ENCODE data around the gene ADAMTSL5. TPM values are rescaled to one million over a fixed set of nuclear protein-coding genes. Genes with fewer than 3 reads are reported as not detected.

Gene ADAMTSL5
- 2.7 to 4.2 TPM (median 3.4 TPM) in 5 replicates for total RNA-seq (2022; extraction: Qiagen RNA extraction; ENCODE audit: low read depth)

GRCh38 chr19:1512671-1513498, at the start of gene ADAMTSL5:
Gene ADAMTSL5, minus strand, starts transcription at chr19:1513019. Its CDS starts 2,076 bp downstream, at chr19:1510943.

DNA sequence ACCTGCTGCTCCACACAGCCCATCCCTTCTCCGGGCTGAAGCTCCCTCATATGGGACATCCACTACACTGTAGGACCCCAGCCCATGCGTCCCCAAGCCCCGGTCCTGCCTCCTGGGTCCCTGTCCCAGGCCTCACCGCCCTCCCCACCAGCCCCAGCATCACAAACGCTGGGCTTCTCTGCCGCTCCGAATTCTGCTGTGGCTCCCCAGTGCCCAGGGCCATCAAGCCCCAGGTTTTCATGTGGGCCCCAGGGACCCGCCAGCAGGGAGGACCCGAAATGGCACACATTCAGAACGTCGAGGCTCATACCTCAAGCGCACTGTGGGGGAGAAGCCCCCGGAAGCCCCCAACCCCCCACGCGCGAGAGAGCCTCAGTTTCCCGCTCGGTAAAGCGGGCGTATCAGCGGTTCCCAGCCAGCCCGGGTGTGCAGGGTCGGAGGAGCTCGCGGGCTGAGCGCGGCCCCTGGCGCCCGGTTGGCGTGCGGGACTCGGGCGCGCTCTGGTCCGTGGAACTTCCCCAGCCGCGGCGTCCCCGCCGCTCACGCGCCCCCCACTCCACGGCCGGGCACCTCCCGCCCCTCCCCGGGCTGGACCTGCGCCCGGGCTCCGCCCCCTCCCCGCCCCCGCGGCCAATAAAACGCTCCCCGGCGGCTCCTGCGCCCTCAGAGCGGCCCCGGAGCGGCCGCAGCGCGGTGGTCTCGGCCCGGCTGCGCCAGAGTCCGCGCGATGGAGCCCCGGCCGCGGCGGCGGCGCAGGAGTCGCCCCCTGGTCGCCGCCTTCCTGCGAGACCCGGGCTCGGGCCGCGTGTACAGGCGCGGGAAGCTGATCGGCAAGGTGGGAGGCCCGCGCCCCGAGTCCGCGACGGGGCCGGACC, 10.8 kb upstream of the ADAMTSL5 start, which contains the start of gene PLK5:
TSS of gene PLK5 (plus strand) at position 666 of the 875 bp plus-strand sequence. CDS start 2,920 bp downstream, outside the sequence.

DNA sequence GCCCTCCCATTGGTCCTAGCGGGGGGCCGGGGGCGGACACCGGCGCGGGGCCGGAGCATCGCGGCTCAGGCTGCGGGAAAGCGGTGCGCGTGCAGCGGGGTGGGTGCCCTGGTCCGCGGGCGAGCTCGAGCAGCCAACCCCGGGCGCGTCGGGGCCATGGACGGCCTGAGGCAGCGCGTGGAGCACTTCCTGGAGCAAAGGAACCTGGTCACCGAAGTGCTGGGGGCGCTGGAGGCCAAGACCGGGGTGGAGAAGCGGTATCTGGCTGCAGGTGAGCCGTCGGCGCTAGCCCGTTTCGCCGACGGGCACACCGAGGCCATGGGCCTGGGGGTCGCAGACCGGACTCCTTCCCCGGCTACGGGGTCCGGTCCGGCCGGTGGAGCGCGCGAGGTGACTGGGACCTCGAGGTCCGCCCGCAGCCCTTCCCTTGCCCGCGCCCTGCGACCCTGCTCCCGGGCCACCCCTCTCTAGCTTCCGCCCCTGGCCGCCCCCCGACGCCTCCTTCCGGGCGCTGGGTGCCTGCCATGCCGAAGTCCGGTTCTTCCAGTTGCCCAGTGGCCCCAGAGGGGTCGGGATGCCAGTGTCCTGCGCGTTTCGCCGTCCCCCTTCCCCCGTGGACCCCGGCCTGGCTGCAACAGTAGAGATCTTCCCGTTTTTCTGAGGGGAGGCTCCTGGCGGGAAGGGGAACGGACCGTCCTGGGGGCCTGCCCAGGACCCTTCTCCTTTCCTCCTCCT, 21.5 kb downstream of the ADAMTSL5 start, which contains the start of gene REEP6:
TSS of gene REEP6 (plus strand) at position 68 of the 735 bp plus-strand sequence. CDS start at position 157, 89 bp downstream.

DNA sequence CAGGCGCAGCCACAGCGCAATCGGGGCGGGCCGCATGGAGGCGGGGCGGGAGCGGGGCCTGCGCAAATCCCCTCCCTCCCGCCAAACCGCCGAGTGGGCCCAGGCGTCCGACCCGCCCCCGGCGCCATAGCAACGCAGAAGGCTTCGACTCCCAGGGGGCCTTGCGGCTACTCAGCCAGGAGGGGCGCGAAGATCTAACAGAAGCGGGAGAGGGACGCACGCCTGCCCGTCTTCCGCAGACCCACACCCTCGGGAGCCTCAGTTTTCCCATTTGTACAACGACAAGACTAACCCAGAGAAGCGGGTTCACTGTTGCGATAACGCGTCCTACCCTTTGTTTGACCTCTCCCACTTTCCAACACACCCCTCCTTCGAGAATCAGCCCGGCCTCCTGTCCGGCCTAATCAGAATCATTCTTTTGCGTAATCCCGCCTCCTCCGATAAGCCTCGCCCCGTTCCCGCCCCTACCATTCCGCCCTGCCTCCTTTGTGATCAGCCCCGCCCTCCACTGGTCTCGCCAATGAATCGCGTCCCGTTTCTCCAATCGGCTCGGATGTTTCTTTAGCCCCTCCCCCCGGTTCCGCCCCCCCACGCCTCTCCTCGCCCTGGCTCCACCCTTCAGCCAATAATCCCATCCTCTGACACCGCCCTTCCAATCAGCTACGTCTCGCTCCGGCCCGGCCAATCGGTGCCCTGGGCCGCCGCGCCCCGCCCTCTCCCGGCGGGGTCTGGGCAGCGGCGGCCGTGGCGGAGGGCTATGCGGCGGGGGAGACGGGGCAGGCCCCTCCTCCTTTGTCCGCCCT, 22.3 kb downstream of the ADAMTSL5 start, which contains the start of gene PCSK4:
TSS of gene PCSK4 (minus strand) at position 40 of the 803 bp plus-strand sequence. CDS start at position 36, 4 bp downstream.

DNA sequence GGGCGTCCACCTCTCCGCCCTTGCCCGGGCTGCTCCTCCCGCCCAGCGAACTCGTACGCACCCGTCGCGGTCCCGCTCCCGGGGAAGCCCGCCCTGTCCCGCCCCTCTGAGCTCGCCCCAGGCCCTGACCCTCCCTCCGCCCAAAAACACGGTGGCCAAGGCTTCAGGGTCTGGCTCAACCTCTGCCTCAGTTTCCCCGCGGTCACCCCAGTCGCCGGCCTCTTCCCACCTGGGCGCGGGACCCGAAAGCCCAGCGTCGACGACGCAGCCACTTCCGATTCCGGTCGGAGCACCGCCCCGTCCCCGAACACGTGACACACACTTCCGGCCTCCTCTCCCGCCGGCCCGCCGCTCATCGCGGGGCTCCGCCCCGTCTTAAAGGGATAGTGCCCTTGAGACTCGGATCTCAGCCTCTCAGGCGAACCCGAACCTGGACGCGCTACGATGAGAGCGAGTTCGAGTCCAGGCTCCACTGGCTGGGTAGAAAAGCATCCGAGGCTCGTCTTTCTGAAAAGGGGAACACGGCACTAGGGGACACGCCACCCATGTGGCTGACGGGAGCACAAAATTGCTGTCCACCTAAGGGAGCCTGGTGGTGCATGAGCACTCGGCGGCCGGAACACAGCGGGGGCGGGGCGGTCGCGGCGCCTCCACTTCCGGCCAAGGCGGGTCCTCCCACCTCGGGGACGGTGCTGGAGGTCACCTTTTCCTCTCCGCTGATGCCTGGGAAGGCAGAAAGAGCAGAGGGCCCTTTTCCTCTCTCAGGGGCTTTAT, 33.7 kb downstream of the ADAMTSL5 start, which contains the start of gene C19orf25:
TSS of gene C19orf25 (minus strand) at position 282 of the 774 bp plus-strand sequence. CDS start 312 bp downstream, outside the sequence.

Other genes starting within 250 kb of the ADAMTSL5 start
- gene CIRBP, start 243.7 kb downstream of the ADAMTSL5 start, total RNA-seq (2022; extraction: Qiagen RNA extraction; ENCODE audit: low read depth) = 89.0 to 226 TPM (median 98.8 TPM) in 5 replicates
- gene FAM174C, start 237.5 kb downstream of the ADAMTSL5 start, total RNA-seq (2022; extraction: Qiagen RNA extraction; ENCODE audit: low read depth) = 50.5 to 96.1 TPM (median 82.6 TPM) in 5 replicates
- 1.1 to 2.1 TPM (median 1.4 TPM) in 5 replicates for gene EFNA2, start 227.1 kb downstream of the ADAMTSL5 start, total RNA-seq (2022; extraction: Qiagen RNA extraction; ENCODE audit: low read depth)
- 61.3 to 78.6 TPM (median 70.3 TPM) in 5 replicates for gene NDUFS7, start 129.1 kb downstream of the ADAMTSL5 start, total RNA-seq (2022; extraction: Qiagen RNA extraction; ENCODE audit: low read depth)
- gene GAMT, start 111.5 kb downstream of the ADAMTSL5 start, total RNA-seq (2022; extraction: Qiagen RNA extraction; ENCODE audit: low read depth) = 25.1 to 40.6 TPM (median 35.1 TPM) in 5 replicates
- 81.3 to 109 TPM (median 103 TPM) in 5 replicates for gene DAZAP1, start 105.4 kb downstream of the ADAMTSL5 start, total RNA-seq (2022; extraction: Qiagen RNA extraction; ENCODE audit: low read depth)
- gene RPS15, start 74.6 kb downstream of the ADAMTSL5 start, total RNA-seq (2022; extraction: Qiagen RNA extraction; ENCODE audit: low read depth) = 1,625 to 1,906 TPM (median 1,687 TPM) in 5 replicates
- 0.91 to 2.5 TPM (median 2.0 TPM) in 5 replicates for gene APC2, start 62.9 kb downstream of the ADAMTSL5 start, total RNA-seq (2022; extraction: Qiagen RNA extraction; ENCODE audit: low read depth)
- gene C19orf25, start 33.8 kb downstream of the ADAMTSL5 start, total RNA-seq (2022; extraction: Qiagen RNA extraction; ENCODE audit: low read depth) = 10.9 to 20.9 TPM (median 20.3 TPM) in 5 replicates
- 0.64 to 1.2 TPM (median 0.89 TPM) in 5 replicates for gene PCSK4, start 22.7 kb downstream of the ADAMTSL5 start, total RNA-seq (2022; extraction: Qiagen RNA extraction; ENCODE audit: low read depth)
- 3.7 to 5.9 TPM (median 4.9 TPM) in 5 replicates for gene REEP6, start 21.8 kb downstream of the ADAMTSL5 start, total RNA-seq (2022; extraction: Qiagen RNA extraction; ENCODE audit: low read depth)
- 0.03 TPM in 1 of 5 replicates, not detected in the others for gene PLK5, start 11.1 kb upstream of the ADAMTSL5 start, total RNA-seq (2022; extraction: Qiagen RNA extraction; ENCODE audit: low read depth)
- gene MEX3D, start 55.3 kb upstream of the ADAMTSL5 start, total RNA-seq (2022; extraction: Qiagen RNA extraction; ENCODE audit: low read depth) = 5.7 to 11.9 TPM (median 10.1 TPM) in 5 replicates
- gene MBD3, start 79.8 kb upstream of the ADAMTSL5 start, total RNA-seq (2022; extraction: Qiagen RNA extraction; ENCODE audit: low read depth) = 37.2 to 56.9 TPM (median 47.8 TPM) in 5 replicates
- gene UQCR11, start 92.4 kb upstream of the ADAMTSL5 start, total RNA-seq (2022; extraction: Qiagen RNA extraction; ENCODE audit: low read depth) = 93.1 to 175 TPM (median 172 TPM) in 5 replicates
- gene TCF3, start 139.6 kb upstream of the ADAMTSL5 start, total RNA-seq (2022; extraction: Qiagen RNA extraction; ENCODE audit: low read depth) = 38.6 to 70.5 TPM (median 58.8 TPM) in 5 replicates
- gene ONECUT3, start 240.5 kb upstream of the ADAMTSL5 start, total RNA-seq (2022; extraction: Qiagen RNA extraction; ENCODE audit: low read depth) = 0.01 TPM in 1 of 5 replicates, not detected in the others